ENCODE measurements around the gene ELOF1.
"Not testable (repeated sequence)": the region's sequence is repeated elsewhere in the genome, so short reads cannot be mapped to it uniquely, and the experiment has no call there.

ELOF1 gene

GRCh38 chr19:11558881-11559828 lies at the start of gene ELOF1:
TSS of gene ELOF1 (minus strand) at chr19:11559230. CDS start at chr19:11554347, 4,883 bp downstream.
- TF ChIP-seq HDGF (IDR thresholded peaks at IDR 0.05; ENCODE audit: borderline replicate concordance) (0 out of 2 replicates have a peak, but pooled peaks have one; percentile 44), SUZ12 (IDR thresholded peaks at IDR 0.05) (no peak), LEF1 (IDR thresholded peaks at IDR 0.05; ENCODE audit: borderline replicate concordance) (no peak), PKNOX1 (IDR thresholded peaks at IDR 0.05) (no peak), ARNT (IDR thresholded peaks at IDR 0.05) (no peak), FOXK2 (IDR thresholded peaks at IDR 0.05) (no peak), L3MBTL2 (conservative IDR thresholded peaks at IDR 0.05) (peak; percentile 64; the same call in 1 of the 2 replicates), ZNF384 (IDR thresholded peaks at IDR 0.05) (no peak)
- ChIA-PET CTCF (interaction anchor here (0.5 to 1.1 kb wide), 5 partner anchors 14 to 178 kb away, joined by 3 to 5 read pairs (median 4); no protein-coding TSS in a partner anchor), POLR2A (interaction anchor here (0.6 to 2.0 kb wide), 19 partner anchors 9 to 184 kb away, joined by 3 to 13 read pairs (median 5); partner anchors contain the start of genes ACP5, CNN1, ECSIT and SWSAP1)

GRCh38 chr19:11606484-11606883 lies 47.5 kb upstream of the ELOF1 start:
- POLR2A ChIA-PET, result no interaction called here

More at GRCh38 chr19:11558881-11559828, at the start of gene ELOF1:
- DNase-seq (ENCODE audit: extremely low spot score), result peak; percentile 99

DNA sequence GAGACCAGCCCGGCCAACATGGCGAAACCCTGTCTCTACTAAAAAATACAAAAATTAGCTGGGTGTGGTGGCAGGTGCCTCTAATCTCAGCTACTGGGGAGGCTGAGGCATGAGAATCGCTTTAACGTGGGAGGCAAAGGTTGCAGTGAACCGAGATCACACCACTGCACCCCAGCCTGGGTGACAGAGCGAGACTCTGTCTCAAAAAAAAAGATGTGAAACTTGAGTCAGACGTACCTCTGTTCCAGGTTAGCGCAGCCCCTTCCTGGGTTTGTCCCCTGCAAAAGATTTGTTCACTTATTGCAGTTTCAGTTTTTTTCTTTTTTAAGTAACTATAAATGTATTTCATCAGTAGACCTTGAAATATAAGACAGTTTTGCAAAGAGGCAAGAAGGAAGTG lies 40.7 kb upstream of the ELOF1 start:
- CTCF ChIA-PET; DNase-seq (ENCODE audit: extremely low spot score): not testable (repeated sequence)
- POLR2A ChIA-PET, result interaction anchor here (1.1 kb wide), 1 partner anchor 41 kb away, joined by 5 read pairs; the partner anchor contains the start of gene ELOF1

More at GRCh38 chr19:11606484-11606883, 47.5 kb upstream of the ELOF1 start:
- CTCF ChIA-PET, result no interaction called here
- TF ChIP-seq PKNOX1 (IDR thresholded peaks at IDR 0.05) (no peak), CTBP1 (IDR thresholded peaks at IDR 0.05; ENCODE audit: borderline replicate concordance) (no peak), SP1 (IDR thresholded peaks at IDR 0.05) (no peak)
- DNase-seq (ENCODE audit: extremely low spot score), result no peak

DNA sequence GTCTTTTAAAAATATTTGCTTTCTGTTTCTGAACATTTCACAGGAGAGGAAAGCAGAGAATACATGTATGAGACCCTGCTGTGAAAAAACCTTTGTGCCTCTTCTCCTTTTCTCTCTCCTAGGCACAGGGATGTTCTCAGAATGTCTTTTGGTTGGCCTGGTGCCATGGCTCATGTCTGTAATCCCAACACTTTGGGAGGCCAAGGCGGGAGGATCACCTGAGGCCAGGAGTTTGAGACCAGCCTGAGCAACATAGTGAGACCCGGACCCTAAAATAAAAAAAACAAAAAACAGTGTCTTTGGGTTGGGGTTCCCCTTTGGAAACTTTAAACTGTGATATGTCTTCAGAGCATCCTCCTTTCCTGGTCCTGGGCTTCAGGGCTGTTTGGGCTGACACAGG lies 39.7 kb upstream of the ELOF1 start:
- ChIA-PET CTCF (no interaction called here), POLR2A (interaction anchor here (1.1 kb wide), 1 partner anchor 40 kb away, joined by 5 read pairs; the partner anchor contains the start of gene ELOF1)
- TF ChIP-seq FOXA1 (IDR thresholded peaks at IDR 0.05) (no peak), ZNF384 (IDR thresholded peaks at IDR 0.05) (no peak), TARDBP (IDR thresholded peaks at IDR 0.05) (no peak), CTBP1 (IDR thresholded peaks at IDR 0.05; ENCODE audit: borderline replicate concordance) (no peak), NFRKB (IDR thresholded peaks at IDR 0.05) (no peak), SUZ12 (IDR thresholded peaks at IDR 0.05) (no peak), LEF1 (IDR thresholded peaks at IDR 0.05; ENCODE audit: borderline replicate concordance) (no peak)
- DNase-seq (ENCODE audit: extremely low spot score), result no peak

DNA sequence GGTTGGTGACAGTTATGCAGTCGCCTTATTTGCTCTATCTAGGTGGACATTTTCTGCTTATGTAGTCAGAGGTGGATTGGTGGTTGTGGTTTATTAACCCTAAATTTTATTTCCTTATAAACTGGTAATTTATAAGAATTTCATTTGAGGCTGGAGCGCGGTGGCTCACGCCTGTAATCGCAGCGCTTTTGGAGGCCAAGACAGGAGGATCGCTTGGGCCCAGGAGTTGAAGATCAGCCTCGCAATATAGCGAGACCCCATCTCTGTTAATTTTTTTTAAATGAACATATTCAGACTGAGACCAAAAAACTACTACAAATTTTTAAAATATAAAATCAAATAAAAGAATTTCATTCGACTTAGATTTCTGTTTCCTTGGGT lies 39.1 kb upstream of the ELOF1 start:
- no peak for TF ChIP-seq ELF4 (IDR thresholded peaks at IDR 0.05)
- POLR2A ChIA-PET, result interaction anchor here (0.9 to 1.4 kb wide), 5 partner anchors 11 to 97 kb away, joined by 3 to 7 read pairs (median 3); partner anchors contain the start of gene ECSIT
- DNase-seq (ENCODE audit: extremely low spot score), result no peak
- CTCF ChIA-PET, result no interaction called here

DNA sequence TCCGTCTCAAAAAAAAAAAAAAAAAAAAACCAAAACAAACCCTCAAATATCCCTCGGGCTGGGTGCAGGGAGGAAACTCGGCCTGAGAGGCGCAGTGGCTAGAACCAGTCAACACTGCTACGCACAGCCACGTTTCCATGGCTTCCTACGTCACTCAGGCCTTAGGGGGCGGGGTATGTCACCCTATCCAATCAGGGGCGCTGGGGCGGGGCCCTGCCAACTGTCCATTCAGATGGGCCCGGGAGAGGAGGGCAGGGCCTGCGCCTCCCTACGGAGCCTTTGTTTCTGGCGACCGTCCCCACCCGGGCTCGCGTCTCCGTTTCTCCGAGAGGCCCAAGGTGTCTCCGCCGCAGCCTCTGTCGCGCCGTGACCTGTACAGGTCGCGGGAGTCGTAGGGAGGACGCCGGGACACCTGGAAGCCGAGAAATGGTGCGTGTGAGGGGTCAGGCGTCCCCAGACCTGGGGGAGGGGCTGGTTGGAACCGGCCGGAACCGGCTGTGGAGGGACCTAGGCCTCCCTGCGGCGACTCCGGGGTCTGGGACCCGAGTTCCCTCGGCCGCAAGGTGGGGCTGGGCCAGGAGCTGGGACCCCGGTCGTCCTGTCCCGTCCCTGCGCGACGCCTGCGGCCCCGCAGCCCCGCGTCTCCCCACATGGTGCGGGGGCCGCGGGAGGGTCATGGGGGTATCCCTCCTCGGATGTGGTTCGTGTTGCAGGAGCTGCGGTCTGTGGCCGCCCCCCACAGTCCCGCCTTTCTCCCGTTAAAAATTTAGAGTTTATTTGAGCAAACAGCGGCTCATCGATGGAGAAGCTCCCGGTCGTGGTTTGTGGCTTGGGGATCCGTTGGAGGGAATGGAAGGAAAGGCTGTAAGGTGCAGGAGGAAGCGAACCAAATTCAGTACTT lies 38.4 kb upstream of the ELOF1 start, which contains the start of gene ZNF627:
TSS of gene ZNF627 (plus strand) at position 282 of the 901 bp plus-strand sequence. CDS start at position 427, 145 bp downstream.
- POLR2A ChIA-PET, result interaction anchor here (0.7 to 1.6 kb wide), 7 partner anchors 12 to 1931 kb away, joined by 3 to 7 read pairs (median 3); partner anchors contain the start of genes ECSIT and ELOF1
- CTCF ChIA-PET, result no interaction called here
- peak; percentile 97 for TF ChIP-seq ZNF384 (IDR thresholded peaks at IDR 0.05)
- TF ChIP-seq ELF4 (IDR thresholded peaks at IDR 0.05), result no peak
- TF ChIP-seq TARDBP (IDR thresholded peaks at IDR 0.05), result no peak
- peak; percentile 98 for TF ChIP-seq PKNOX1 (IDR thresholded peaks at IDR 0.05)
- DNase-seq (ENCODE audit: extremely low spot score), result peak; percentile 96

DNA sequence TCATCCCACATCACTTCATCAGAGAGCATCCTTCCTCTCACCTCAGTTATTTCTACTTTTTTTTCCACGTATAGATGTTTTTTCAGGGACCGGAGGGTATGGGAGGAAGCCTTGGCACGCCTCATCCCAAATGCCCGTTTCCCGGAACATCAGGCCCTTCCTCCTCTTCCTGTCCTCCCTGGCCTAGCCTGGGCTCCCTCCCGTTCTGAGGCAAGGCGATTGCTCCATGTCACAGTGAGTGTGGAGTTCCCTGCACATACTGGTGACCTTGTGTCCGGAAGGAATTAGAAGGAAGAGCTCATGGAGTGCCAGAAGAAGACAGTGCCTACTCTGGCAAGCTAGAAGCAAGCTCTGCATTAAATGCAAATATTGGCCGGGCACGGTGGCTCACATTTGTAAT lies 37.1 kb upstream of the ELOF1 start:
- ChIA-PET POLR2A (interaction anchor here (1.6 kb wide), 1 partner anchor 37 kb away, joined by 7 read pairs; the partner anchor contains the start of gene ELOF1), CTCF (no interaction called here)
- TF ChIP-seq PKNOX1 (IDR thresholded peaks at IDR 0.05), result no peak
- TF ChIP-seq LEF1 (IDR thresholded peaks at IDR 0.05; ENCODE audit: borderline replicate concordance), result no peak
- no peak for TF ChIP-seq ZNF384 (IDR thresholded peaks at IDR 0.05)
- no peak for TF ChIP-seq BHLHE40 (IDR thresholded peaks at IDR 0.05; ENCODE audit: borderline replicate concordance)
- no peak for TF ChIP-seq FOXK2 (IDR thresholded peaks at IDR 0.05)
- no peak for TF ChIP-seq FOXA1 (IDR thresholded peaks at IDR 0.05)
- no peak for TF ChIP-seq HDGF (IDR thresholded peaks at IDR 0.05; ENCODE audit: borderline replicate concordance)
- TF ChIP-seq FOXM1 (IDR thresholded peaks at IDR 0.05; ENCODE audit: borderline replicate concordance), result no peak
- TF ChIP-seq SUZ12 (IDR thresholded peaks at IDR 0.05), result no peak
- no peak for TF ChIP-seq ARNT (IDR thresholded peaks at IDR 0.05)
- TF ChIP-seq CTBP1 (IDR thresholded peaks at IDR 0.05; ENCODE audit: borderline replicate concordance), result no peak
- TF ChIP-seq ELF4 (IDR thresholded peaks at IDR 0.05), result no peak
- no peak for TF ChIP-seq SP1 (IDR thresholded peaks at IDR 0.05)
- no peak for DNase-seq (ENCODE audit: extremely low spot score)
